ENCODE results near the gene GARIN5B. TPM values are rescaled to one million over a fixed set of nuclear protein-coding genes. Genes with fewer than 3 reads are reported as not detected.
A peak's percentile ranks its signal among the peaks of the same experiment; 100 is the strongest.

GARIN5B gene
- total RNA-seq, 2 donors from 2014 or later, result not detected

DNA sequence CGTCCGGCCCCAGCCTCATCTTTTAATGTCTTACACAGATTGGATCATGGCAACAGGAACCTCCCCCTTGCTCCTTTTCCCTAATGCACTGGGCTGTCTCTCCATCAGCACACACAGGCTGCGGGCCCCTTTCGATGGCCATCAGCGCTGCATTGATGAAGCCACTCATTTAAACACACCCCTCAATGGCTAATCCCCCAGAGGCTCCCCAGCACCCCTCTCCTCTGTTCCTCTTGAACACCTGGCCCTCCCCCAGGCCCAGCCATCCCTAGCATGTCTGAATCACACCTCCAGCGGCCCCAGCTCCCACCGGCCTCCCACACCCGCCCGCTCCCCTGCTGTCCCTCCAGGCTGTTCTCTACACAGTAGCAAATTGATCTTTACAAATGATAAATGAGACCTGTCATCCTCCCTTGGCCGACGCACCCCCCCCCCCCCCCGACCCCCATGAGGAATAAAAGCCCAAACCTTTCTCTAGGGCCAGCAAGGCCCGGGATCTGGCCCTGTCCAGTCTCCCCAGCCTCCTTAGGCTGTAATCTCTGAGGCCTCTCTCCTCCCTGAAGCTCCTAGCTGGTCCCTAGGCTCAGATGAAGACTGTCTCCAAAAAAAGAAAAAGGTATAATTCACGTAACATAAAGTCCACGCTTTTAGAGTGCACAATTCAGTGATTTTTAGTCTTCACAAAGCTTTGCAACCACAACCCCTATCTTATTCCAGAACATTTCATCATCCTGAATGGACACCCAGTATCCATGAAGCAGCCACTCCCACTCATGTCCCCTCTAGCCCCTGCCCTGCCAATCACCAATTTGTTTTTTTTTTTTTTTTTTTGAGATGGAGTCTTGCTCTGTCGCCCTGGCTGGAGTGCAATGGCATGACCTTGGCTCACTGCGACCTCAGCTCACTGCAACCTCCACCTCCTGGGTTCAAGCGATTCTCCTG, 30.0 kb upstream of the GARIN5B start:
- no peak for ATAC-seq (replicated peaks)
- H3K27me3 Mint-ChIP-seq, result no peaks in the 10 kb centered on the region

DNA sequence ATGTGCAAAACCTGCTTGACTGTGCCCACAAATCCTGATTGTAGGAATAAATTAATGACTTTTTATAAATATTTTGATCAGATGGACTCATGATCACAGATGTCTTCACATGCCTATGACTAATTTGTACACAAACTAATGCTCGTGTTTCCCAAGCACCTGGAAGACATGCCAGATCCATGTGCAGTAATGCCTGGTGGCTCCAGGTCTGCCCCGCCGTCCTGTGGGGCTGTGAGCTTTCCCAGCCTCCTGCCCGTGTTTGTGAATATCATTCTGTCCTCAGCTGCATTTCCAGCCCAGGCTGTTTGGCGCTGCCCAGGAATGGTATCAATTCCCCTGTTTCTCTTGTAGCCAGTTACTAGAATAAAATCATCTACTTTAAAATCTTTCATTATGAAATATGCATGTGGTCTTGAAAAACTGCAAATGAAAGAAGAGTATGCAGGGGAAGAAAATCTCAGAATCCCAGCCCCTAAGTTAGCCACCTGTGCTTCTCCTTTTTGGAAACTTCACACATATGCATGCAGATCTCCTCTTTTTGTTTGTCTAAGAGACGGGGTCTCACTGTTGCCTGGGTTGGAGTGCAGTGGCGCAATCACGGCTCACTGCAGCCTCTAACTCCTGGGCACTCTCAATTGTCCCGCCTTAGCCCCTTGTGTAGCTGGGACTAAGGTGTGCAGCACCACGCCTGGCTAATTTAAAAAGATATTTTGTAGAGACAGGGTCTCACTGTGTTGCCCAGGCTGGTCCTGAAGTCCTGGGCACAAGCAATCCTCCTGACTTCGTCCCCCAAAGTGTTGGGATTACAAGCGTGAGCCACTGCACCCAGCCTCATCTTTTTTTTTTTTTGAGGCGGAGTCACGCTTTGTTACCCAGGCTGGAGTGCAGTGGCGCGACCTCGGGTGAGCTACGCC, 28.9 kb upstream of the GARIN5B start:
- Mint-ChIP-seq H3K36me3 (ENCODE audit: low read depth) (peaks cover 54% of the 10 kb centered on the region), H3K27ac (no peak overlapping the region), H3K27me3 (no peaks in the 10 kb centered on the region), H3K4me1 (peaks cover 10% of the 10 kb centered on the region), H3K9me3 (no peaks in the 10 kb centered on the region), H3K4me3 (no peak overlapping the region)
- no peak for ATAC-seq (replicated peaks)

More for the DNA sequence above, 30.0 kb upstream of the GARIN5B start:
- Mint-ChIP-seq H3K4me1 (peaks cover 13% of the 10 kb centered on the region), H3K4me3 (no peak overlapping the region), H3K9me3 (no peaks in the 10 kb centered on the region), H3K36me3 (ENCODE audit: low read depth) (peaks cover 42% of the 10 kb centered on the region), H3K27ac (no peak overlapping the region)

DNA sequence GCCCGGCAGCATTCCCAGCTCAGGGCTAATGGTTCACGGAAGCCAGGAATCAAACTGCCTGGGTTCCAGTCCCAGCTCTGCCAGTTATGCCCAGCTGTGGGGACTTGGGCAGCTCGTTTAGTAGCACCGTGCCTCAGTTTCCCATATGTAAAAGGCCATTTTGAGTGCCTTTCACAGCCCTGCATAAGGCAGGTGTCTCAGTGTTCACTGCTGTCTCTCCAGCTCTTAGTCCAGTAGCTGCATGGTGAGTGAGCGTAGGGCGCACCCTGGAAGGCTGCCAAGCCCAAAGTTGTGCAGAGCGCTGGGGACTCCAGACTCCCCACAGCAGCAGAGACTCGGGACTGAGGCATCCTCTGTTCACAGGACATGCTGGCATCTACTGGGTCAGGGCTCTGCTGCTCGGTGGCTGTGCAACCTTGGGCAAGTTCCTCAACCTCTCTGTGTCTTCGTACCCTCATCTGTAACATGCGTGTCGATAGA, 28.2 kb upstream of the GARIN5B start:
- ATAC-seq (replicated peaks), result no peak
- peaks cover 14% of the 10 kb centered on the region for H3K4me1 Mint-ChIP-seq
- no peaks in the 10 kb centered on the region for H3K9me3 Mint-ChIP-seq
- no peaks in the 10 kb centered on the region for H3K27me3 Mint-ChIP-seq
- peak overlapping the region; percentile 75 for H3K27ac Mint-ChIP-seq
- no peak overlapping the region for H3K4me3 Mint-ChIP-seq
- peaks cover 61% of the 10 kb centered on the region for H3K36me3 Mint-ChIP-seq (ENCODE audit: low read depth)

DNA sequence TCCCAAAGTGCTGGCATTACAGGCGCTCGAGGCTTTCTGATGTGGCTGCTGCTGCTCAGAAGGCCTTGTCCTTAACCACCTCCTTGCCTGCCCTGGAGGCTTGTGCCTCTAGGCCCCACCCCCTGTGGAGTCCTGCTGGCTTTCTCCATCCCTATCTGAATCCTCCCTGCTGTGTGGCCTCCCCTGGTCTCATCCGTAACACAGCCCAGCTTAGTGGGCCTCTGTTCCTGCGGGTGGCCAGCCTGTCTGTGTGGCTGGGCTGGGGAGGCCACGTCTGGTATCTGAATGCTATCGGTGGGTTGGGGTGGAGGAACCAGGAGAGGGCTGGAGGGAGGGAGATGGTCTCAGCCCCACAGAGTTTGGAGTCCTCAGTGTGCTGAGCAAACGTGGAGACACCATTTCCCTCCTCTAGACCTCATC, 27.4 kb upstream of the GARIN5B start:
- H3K4me1 Mint-ChIP-seq, result peaks cover 14% of the 10 kb centered on the region
- no peaks in the 10 kb centered on the region for H3K9me3 Mint-ChIP-seq
- no peak for ATAC-seq (replicated peaks)
- no peaks in the 10 kb centered on the region for H3K27me3 Mint-ChIP-seq
- H3K36me3 Mint-ChIP-seq (ENCODE audit: low read depth), result peaks cover 68% of the 10 kb centered on the region
- peak overlapping the region; percentile 75 for H3K27ac Mint-ChIP-seq
- peak overlapping the region; percentile 100 for H3K4me3 Mint-ChIP-seq

DNA sequence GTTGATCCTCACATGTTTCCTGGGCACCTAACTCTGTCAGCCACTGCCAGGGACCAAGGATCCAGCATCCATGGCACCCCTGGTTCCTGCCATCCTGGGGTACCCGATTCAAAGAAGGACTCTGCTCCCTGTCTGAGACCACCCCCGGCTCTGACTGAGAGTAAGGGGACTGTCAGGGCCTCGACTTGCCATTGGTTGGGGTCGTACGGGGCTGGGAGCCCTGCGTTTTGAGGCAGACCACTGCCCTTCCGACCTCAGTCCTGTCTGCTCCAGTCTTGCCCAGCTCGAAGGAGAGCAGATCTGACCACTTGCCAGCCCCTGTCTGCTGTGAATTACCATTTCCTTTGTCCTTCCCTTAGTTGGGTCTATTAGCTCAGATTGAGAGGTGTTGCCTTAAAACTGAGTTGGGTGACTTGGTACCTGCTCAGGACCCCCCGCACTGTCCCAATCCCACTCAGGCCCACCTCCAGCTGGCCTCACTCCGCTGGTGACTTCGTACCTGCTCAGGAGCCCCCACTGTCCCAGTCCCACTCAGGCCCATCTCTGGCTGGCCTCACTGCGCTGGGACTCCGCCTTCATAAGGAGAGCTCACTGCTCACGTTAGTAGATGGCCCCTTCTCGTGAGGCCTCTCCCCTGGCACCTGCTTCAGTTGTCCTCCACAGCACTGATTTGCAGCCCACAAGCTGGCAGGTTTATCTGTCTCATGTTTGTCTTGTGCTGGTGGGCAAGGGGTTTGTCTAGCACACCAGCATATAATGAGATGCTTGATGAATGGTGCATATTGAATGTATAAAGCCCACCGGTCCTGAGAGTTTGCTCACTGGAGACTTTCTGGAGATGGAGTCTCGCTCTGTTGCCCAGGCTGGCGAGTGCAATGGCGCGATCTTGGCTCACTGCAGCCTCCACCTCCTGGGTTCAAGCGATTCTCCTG, 26.6 kb upstream of the GARIN5B start:
- Mint-ChIP-seq H3K9me3 (no peaks in the 10 kb centered on the region), H3K27ac (peak overlapping the region; percentile 75)

DNA sequence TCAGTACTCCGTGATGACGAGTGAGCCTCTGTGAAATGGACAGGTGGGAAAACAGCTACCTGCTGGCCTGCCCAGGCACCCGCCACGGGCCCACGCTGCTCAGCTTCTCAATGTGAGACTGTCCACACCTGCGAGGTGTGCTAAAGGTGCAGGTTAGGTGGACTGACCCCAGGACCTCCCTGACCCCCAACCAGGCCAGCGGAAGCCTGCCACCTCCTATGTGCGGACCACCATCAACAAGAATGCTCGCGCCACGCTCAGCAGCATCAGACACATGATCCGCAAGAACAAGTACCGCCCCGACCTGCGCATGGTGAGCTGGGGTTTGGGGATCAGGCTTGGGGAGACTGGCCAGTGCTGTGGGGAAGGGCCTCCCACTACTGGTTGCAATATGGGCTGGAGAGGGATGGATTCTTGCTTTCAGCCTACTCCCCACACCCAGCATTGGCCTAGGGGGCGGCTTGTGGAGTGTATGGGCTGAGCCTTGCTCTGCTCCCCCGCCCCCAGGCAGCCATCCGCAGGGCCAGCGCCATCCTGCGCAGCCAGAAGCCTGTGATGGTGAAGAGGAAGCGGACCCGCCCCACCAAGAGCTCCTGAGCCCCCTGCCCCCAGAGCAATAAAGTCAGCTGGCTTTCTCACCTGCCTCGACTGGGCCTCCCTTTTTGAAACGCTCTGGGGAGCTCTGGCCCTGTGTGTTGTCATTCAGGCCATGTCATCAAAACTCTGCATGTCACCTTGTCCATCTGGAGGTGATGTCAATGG, 24.9 kb upstream of the GARIN5B start:
- H3K4me1 Mint-ChIP-seq, result peaks cover 14% of the 10 kb centered on the region
- no peak for ATAC-seq (replicated peaks)
- H3K27ac Mint-ChIP-seq, result peak overlapping the region; percentile 100
- no peaks in the 10 kb centered on the region for H3K27me3 Mint-ChIP-seq
- H3K36me3 Mint-ChIP-seq (ENCODE audit: low read depth), result peaks cover 73% of the 10 kb centered on the region
- no peaks in the 10 kb centered on the region for H3K9me3 Mint-ChIP-seq
- peak overlapping the region; percentile 100 for H3K4me3 Mint-ChIP-seq

More for the DNA sequence above, 26.6 kb upstream of the GARIN5B start:
- H3K36me3 Mint-ChIP-seq (ENCODE audit: low read depth), result peaks cover 73% of the 10 kb centered on the region
- H3K27me3 Mint-ChIP-seq, result no peaks in the 10 kb centered on the region
- peak overlapping the region; percentile 100 for H3K4me3 Mint-ChIP-seq
- peaks cover 14% of the 10 kb centered on the region for H3K4me1 Mint-ChIP-seq
- no peak for ATAC-seq (replicated peaks)

DNA sequence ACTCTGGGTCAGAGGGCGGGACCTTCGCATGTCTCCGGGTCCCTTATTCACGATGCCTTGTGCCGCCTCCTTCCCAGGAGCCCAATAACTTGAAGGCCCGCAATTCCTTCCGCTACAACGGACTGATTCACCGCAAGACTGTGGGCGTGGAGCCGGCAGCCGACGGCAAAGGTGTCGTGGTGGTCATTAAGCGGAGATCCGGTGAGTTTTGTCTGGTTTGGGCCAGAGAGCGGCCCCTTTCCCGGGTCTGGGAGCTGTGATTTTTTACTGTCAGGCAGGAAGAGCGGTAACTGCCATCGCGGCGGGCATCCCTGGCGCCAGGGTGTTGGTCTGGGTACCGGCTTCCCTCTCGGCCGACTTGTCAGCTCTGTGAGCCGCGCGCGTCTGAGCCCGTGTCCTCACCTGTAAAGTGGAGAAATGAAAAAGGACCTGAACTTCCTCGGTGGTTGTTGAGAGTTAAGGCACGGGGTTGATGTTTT, 23.5 kb upstream of the GARIN5B start:
- Mint-ChIP-seq H3K4me3 (peak overlapping the region; percentile 100), H3K36me3 (ENCODE audit: low read depth) (peaks cover 65% of the 10 kb centered on the region), H3K4me1 (peaks cover 24% of the 10 kb centered on the region), H3K9me3 (no peaks in the 10 kb centered on the region), H3K27ac (peak overlapping the region; percentile 100), H3K27me3 (no peaks in the 10 kb centered on the region)
- ATAC-seq (replicated peaks), result no peak

DNA sequence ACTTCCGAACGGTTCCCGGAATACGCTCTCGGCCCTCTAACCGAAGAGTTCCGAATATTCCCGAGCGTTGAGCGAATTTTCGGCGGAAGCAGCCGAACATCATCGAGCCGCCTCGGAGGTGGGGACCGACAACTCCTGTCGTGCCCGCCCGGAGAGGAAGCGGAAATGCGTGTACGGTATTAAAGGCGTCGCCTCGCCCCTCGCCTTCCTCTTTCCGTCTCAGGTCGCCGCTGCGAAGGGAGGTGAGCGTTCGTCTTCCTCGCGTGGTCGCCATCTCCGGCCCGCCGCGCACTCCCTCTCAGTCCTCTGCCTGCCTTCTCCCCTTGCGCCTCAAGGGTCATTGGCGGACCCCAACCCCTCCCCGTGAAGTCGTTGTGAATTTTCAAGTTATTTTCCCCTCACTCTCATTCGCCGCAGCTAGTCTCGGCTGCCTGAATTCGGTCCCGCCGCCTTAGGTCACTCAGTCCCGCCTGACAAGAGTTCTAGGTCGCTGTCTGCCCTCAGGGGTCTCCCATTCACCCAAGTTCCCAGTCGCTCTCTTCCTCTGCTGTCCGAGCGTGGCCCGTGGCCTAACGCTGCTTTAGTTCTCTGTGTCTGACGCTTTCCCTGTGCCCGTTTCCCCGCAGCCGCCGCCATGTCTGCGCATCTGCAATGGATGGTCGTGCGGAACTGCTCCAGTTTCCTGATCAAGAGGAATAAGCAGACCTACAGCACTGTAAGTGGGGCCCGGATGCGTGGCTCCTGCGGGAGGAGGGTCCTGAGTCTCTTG, 22.8 kb upstream of the GARIN5B start, which contains the start of gene RPL28:
RPL28 (plus strand) TSS at position 209 of the 769 bp plus-strand sequence; CDS start at position 635, 426 bp downstream.
- H3K9me3 Mint-ChIP-seq, result no peaks in the 10 kb centered on the region
- H3K27me3 Mint-ChIP-seq, result no peaks in the 10 kb centered on the region
- H3K27ac Mint-ChIP-seq, result peak within 1 kb of the TSS; percentile 100
- peak; percentile 81 for ATAC-seq (replicated peaks)
- H3K36me3 Mint-ChIP-seq (ENCODE audit: low read depth), result peaks cover 59% of the 10 kb centered on the region
- peak within 1 kb of the TSS; percentile 100 for H3K4me3 Mint-ChIP-seq
- peaks cover 26% of the 10 kb centered on the region for H3K4me1 Mint-ChIP-seq

DNA sequence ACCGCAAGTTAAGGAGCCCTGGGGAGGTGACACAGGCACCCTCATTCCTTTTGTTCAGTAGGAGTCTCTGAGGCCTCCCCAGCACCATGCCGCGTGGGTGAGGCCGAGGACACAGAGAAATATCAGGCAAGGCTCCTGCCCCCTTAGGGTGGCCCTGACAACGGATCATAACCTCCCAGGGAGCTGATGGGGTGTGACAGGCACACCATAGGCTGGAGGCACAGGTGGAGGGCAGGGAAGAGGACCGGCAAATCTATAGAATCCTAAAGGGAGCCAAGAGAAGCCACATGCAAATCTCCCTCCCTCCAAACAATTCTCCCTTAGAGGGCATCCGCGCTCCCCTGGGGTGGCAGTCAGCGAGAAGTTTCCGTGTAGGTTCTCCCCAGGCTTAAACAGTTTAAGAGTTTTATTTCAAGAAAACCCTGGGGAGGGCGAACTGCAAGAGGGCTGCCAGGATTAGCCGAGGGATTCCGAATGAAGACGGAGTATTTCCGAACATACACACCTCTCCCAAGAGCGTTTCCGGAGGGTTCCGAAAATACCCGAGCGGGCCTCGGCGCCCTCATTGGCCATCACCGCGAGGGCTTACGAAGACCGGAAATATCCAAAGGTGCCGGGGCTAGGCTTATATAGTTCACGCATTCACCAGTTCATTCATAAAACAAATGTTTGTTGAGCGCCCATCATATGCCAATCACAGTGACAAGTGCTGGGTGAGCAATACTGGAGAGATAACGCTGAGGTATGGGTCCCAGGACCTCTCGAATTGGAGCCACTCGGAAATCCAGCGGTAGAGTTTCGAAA, 22.1 kb upstream of the GARIN5B start:
- H3K27me3 Mint-ChIP-seq, result no peaks in the 10 kb centered on the region
- peak overlapping the region; percentile 100 for H3K27ac Mint-ChIP-seq
- peaks cover 51% of the 10 kb centered on the region for H3K36me3 Mint-ChIP-seq (ENCODE audit: low read depth)
- H3K4me1 Mint-ChIP-seq, result peaks cover 22% of the 10 kb centered on the region
- ATAC-seq (replicated peaks), result peak; percentile 86
- H3K9me3 Mint-ChIP-seq, result no peaks in the 10 kb centered on the region
- H3K4me3 Mint-ChIP-seq, result peak overlapping the region; percentile 100

DNA sequence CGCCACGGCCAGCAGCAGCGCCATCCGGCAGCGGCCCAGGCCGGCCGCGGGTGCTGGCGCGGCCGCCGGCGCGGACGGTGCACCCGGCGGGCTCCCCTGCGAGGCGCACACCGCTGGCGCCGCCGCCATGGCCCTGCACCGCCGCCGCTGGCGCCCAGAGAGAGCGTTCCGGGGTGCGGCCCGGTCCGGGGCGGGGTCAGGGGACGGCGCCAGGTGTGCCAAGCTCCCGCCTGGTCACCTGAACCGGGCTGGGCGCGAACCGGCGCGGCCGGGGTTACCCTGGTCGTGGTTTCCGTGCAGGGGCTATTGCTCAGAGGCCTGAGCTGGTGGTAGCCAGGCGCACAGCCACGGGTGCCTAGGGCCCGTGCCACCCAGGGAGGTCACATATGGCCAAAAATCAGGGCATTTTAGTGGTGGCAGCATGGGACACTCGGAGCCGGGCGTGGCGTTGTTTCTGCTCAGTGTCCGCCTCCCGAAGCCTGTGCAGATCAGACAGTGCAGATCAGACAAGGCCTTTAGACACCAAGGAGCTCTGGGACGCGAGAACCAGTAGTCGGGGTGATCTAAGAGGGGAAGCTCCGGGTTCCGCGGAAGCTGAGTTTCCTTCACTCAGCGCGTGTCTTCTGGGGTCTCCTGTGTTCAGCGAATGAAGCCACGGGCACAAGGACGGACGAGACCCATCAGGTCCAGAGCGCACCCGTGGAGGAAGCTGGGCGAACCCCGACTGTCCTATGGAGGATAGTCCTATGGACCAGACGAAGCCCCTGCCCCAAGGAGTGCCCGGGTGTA, 21.3 kb upstream of the GARIN5B start, which contains the start of gene TMEM238:
TMEM238 (minus strand) TSS at position 162 of the 789 bp plus-strand sequence; CDS start at position 129, 33 bp downstream.
- Mint-ChIP-seq H3K4me3 (peak within 1 kb of the TSS; percentile 100), H3K27ac (peak within 1 kb of the TSS; percentile 100), H3K9me3 (no peaks in the 10 kb centered on the region), H3K27me3 (no peaks in the 10 kb centered on the region), H3K36me3 (ENCODE audit: low read depth) (peaks cover 43% of the 10 kb centered on the region), H3K4me1 (peaks cover 17% of the 10 kb centered on the region)
- peak; percentile 11 for ATAC-seq (replicated peaks)
